MM.1S (cell line): ENCODE results near the gene GSG1L.

Experiments
- DNase-seq: peaks from one replicate; pipeline ENCODE4 v3.0.0-alpha.2; 2015
- H2AFZ ChIP-seq: fragments of 300-600 bp; sonication (generic); 2 replicates; pipeline ENCODE4 v1.6.0; 2016; ENCODE audit warnings: antibody characterized with exemption, low read length
- H3F3A ChIP-seq: fragments of 300-600 bp; sonication (generic); 2 replicates; pipeline ENCODE4 v1.6.1; 2016; ENCODE audit warnings: mild to moderate bottlenecking, antibody characterized with exemption, low read length, moderate library complexity, mixed read lengths; ENCODE audit not compliant: insufficient read depth
- H3K27ac ChIP-seq: fragments of 300-600 bp; sonication (generic); 2 replicates; pipeline ENCODE4 v1.5.1; 2016; ENCODE audit warnings: mild to moderate bottlenecking, low read length
- H3K27me3 ChIP-seq: fragments of 300-600 bp; sonication (generic); replicated peaks from 2 replicates; pipeline ENCODE4 v1.6.0; 2016; ENCODE audit warnings: low read length; ENCODE audit not compliant: insufficient read depth
- H3K36me3 ChIP-seq: fragments of 300-600 bp; sonication (generic); replicated peaks from 2 replicates; pipeline ENCODE4 v1.6.1; 2016; ENCODE audit warnings: mild to moderate bottlenecking, low read length, mixed read lengths; ENCODE audit not compliant: insufficient read depth
- H3K4me1 ChIP-seq: fragments of 300-600 bp; sonication (generic); 2 replicates; pipeline ENCODE4 v1.6.1; 2016; ENCODE audit warnings: low read length, mixed read lengths
- H3K4me2 ChIP-seq: fragments of 300-600 bp; sonication (generic); 2 replicates; pipeline ENCODE4 v1.6.0; 2016; ENCODE audit warnings: low read depth, low read length
- H3K4me3 ChIP-seq: fragments of 300-600 bp; sonication (generic); 2 replicates; pipeline ENCODE4 v1.5.1; 2016; ENCODE audit warnings: low read length, mixed read lengths
- H3K79me2 ChIP-seq: fragments of 300-600 bp; sonication (generic); 2 replicates; pipeline ENCODE4 v1.6.1; 2016; ENCODE audit warnings: mixed run types, low read length, mixed read lengths
- H3K9ac ChIP-seq: fragments of 300-600 bp; sonication (generic); 2 replicates; pipeline ENCODE4 v1.6.1; 2016; ENCODE audit warnings: low read length, mixed read lengths
- H3K9me2 ChIP-seq: fragments of 300-600 bp; sonication (generic); replicated peaks from 2 replicates; pipeline ENCODE4 v1.6.1; 2016; ENCODE audit warnings: mild to moderate bottlenecking, low read length, mixed read lengths; ENCODE audit not compliant: insufficient read depth
- H3K9me3 ChIP-seq: fragments of 300-600 bp; sonication (generic); replicated peaks from 2 replicates; pipeline ENCODE4 v1.6.1; 2016; ENCODE audit warnings: mild to moderate bottlenecking, low read length, mixed read lengths; ENCODE audit not compliant: insufficient read depth
- H4K20me1 ChIP-seq: fragments of 300-600 bp; sonication (generic); 2 replicates; pipeline ENCODE4 v1.6.1; 2016; ENCODE audit warnings: mild to moderate bottlenecking, low read length, moderate library complexity, mixed read lengths; ENCODE audit not compliant: insufficient read depth
- EZH2 ChIP-seq: fragments of 300-600 bp; sonication (generic); optimal IDR thresholded peaks from 2 replicates; pipeline ENCODE3; 2017; ENCODE audit warnings: low read depth, mild to moderate bottlenecking, antibody characterized with exemption, low read length, mixed read lengths
- EZH2phosphoT487 ChIP-seq: fragments of 300-600 bp; sonication (generic); IDR thresholded peaks from 2 replicates; pipeline ENCODE4 v1.6.1; 2018; ENCODE audit warnings: antibody characterized with exemption, low read length
- TF ChIP-seq, protein P1 (sequence below): fragments of 300-600 bp; sonication (generic); IDR thresholded peaks from 2 replicates; pipeline ENCODE4 v1.5.1; 2016; ENCODE audit warnings: antibody characterized with exemption, low read length, mixed read lengths

GSG1L gene

GRCh38 chr16:27764869-27765675, 298.4 kb downstream of the GSG1L start:
- Histone ChIP-seq H3K4me2 (no peak overlapping the region), H3F3A (no peaks in the 10 kb centered on the region), H3K27me3 (no peaks in the 10 kb centered on the region), H3K9me2 (no peaks in the 10 kb centered on the region), H2AFZ (no peak overlapping the region), H3K4me3 (no peak overlapping the region), H3K27ac (no peak overlapping the region), H3K36me3 (no peaks in the 10 kb centered on the region), H3K79me2 (no peaks in the 10 kb centered on the region), H4K20me1 (no peaks in the 10 kb centered on the region), H3K4me1 (no peaks in the 10 kb centered on the region), H3K9me3 (no peaks in the 10 kb centered on the region), H3K9ac (no peak overlapping the region)
- TF ChIP-seq, protein P1, sequence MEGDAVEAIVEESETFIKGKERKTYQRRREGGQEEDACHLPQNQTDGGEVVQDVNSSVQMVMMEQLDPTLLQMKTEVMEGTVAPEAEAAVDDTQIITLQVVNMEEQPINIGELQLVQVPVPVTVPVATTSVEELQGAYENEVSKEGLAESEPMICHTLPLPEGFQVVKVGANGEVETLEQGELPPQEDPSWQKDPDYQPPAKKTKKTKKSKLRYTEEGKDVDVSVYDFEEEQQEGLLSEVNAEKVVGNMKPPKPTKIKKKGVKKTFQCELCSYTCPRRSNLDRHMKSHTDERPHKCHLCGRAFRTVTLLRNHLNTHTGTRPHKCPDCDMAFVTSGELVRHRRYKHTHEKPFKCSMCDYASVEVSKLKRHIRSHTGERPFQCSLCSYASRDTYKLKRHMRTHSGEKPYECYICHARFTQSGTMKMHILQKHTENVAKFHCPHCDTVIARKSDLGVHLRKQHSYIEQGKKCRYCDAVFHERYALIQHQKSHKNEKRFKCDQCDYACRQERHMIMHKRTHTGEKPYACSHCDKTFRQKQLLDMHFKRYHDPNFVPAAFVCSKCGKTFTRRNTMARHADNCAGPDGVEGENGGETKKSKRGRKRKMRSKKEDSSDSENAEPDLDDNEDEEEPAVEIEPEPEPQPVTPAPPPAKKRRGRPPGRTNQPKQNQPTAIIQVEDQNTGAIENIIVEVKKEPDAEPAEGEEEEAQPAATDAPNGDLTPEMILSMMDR = no peak
- TF ChIP-seq EZH2phosphoT487 (no peak), EZH2 (no peak)
- no peak for DNase-seq

DNA sequence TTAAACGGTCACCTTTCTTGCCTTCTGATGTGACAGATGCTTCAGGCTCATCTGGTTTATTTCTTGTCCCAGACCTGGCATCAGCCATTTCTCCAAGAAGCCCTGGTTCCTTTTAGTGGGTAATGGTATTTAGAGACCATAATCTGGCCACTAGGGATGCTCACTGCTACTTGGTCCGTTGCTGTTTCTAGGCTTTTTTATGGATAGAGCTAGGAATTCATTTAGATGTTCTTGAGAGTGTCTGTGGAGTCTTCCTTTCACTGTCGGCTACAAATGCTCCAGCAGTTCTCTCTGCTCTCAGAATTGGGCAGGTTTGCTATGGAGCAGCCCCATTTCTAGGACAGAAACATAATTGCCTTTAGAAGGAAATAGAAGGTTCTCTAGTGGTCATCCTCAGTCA, 299.1 kb downstream of the GSG1L start:
- no peak for DNase-seq
- H3K27ac ChIP-seq = no peak overlapping the region
- no peaks in the 10 kb centered on the region for H3K36me3 ChIP-seq
- no peak overlapping the region for H3K4me3 ChIP-seq
- no peaks in the 10 kb centered on the region for H3K9me2 ChIP-seq
- H4K20me1 ChIP-seq = no peaks in the 10 kb centered on the region
- H3K9ac ChIP-seq = no peak overlapping the region
- H3K4me2 ChIP-seq = no peak overlapping the region
- no peaks in the 10 kb centered on the region for H3F3A ChIP-seq
- H2AFZ ChIP-seq = no peak overlapping the region
- H3K9me3 ChIP-seq = no peaks in the 10 kb centered on the region
- H3K27me3 ChIP-seq = no peaks in the 10 kb centered on the region
- no peaks in the 10 kb centered on the region for H3K79me2 ChIP-seq
- H3K4me1 ChIP-seq = no peaks in the 10 kb centered on the region
- TF ChIP-seq, protein P1 = no peak
- TF ChIP-seq EZH2 (no peak), EZH2phosphoT487 (no peak)

- H4K20me1 ChIP-seq = no peaks in the 10 kb centered on the region
- TF ChIP-seq EZH2 (no peak), EZH2phosphoT487 (no peak)
- TF ChIP-seq, protein P1 = no peak
- no peaks in the 10 kb centered on the region for H3K9me2 ChIP-seq
- no peak overlapping the region for H3K27ac ChIP-seq
- no peak overlapping the region for H3K4me2 ChIP-seq
- no peaks in the 10 kb centered on the region for H3K79me2 ChIP-seq
- H3K4me3 ChIP-seq = no peak overlapping the region
- H3K9ac ChIP-seq = no peak overlapping the region
- H3K9me3 ChIP-seq = no peaks in the 10 kb centered on the region
- no peaks in the 10 kb centered on the region for H3K4me1 ChIP-seq
- no peak for DNase-seq
- H3K36me3 ChIP-seq = no peaks in the 10 kb centered on the region
- H2AFZ ChIP-seq = no peak overlapping the region
- no peaks in the 10 kb centered on the region for H3F3A ChIP-seq
- H3K27me3 ChIP-seq = no peaks in the 10 kb centered on the region
Measured at GRCh38 chr16:27762441-27762840, 301.1 kb downstream of the GSG1L start.
